Tibial artery (tissue), 4 donors: ENCODE results near the gene OPRL1.

ENCODE experiments used
- DNase-seq, 2 donors: peaks; one replicate each; pipeline ENCODE4 v3.0.0-alpha.2; 2019
- H3K27ac ChIP-seq, 2 donors: fragments of 200-600 bp; sonication (generic) in 1 of 2; 1 replicate in 1 of 2; 2 replicates in 1 of 2; pipeline ENCODE4 v1.5.1; 2018 to 2019; ENCODE audit warnings: mild to moderate bottlenecking in 1 of 2
- H3K27me3 ChIP-seq, 2 donors: fragments of 200-600 bp; sonication (generic) in 1 of 2; one replicate each; pipeline versions ENCODE4 v1.5.1 to v1.6.0; 2016 to 2019
- H3K36me3 ChIP-seq, 3 donors: fragments of 200-600 bp; sonication (generic) in 2 of 3; one replicate each; pipeline ENCODE4 v1.5.1; 2016 to 2019; ENCODE audit warnings: mild to moderate bottlenecking in 2 of 3
- H3K4me1 ChIP-seq, 4 donors: fragments of 200-600 bp; sonication (generic) in 2 of 4; 1 replicate in 3 of 4; 2 replicates in 1 of 4; pipeline ENCODE4 v1.5.1; 2016 to 2019
- H3K4me3 ChIP-seq, 2 donors: fragments of 200-600 bp; sonication (generic) in 1 of 2; 1 replicate in 1 of 2; 2 replicates in 1 of 2; pipeline ENCODE4 v1.5.1; 2018 to 2019; ENCODE audit warnings: mild to moderate bottlenecking in 2 of 2
- H3K9me3 ChIP-seq, 3 donors: fragments of 200-600 bp; sonication (generic) in 1 of 3; one replicate each; pipeline ENCODE4 v1.5.1; 2016 to 2019
- CTCF ChIP-seq, 2 experiments: fragments of 200-600 bp in 1 of 2; fragments of 450-650 bp in 1 of 2; IDR thresholded peaks; one replicate each; pipeline ENCODE4 v1.5.1; 2017 to 2019; ENCODE audit warnings: antibody characterized with exemption in 2 of 2, mild to moderate bottlenecking in 1 of 2, moderate library complexity in 1 of 2
- intact Hi-C: fragments of 100-400 bp; cut with DNase I; formaldehyde crosslinking; loops from one replicate; pipeline ENCODE4 v1.15.0; 2023; ENCODE audit warnings: low total_unique reads

The OPRL1 gene

GRCh38 chr20:64041040-64041780 is 38.7 kb upstream of the OPRL1 start:
- Histone ChIP-seq H3K4me3 (peak overlapping the region in 1 of 2 donors; percentile 49), H3K27me3 (peaks cover 3 to 96% of the 10 kb centered on the region in 2 donors), H3K9me3 (no peaks in the 10 kb centered on the region), H3K36me3 (no peaks in the 10 kb centered on the region), H3K4me1 (peaks cover 0 to 47% (median 29%) of the 10 kb centered on the region in 4 donors), H3K27ac (no peak overlapping the region)
- intact Hi-C loops = no loop called here
- TF ChIP-seq CTCF (IDR thresholded peaks at IDR 0.05) = no peak
- DNase-seq = no peak

DNA sequence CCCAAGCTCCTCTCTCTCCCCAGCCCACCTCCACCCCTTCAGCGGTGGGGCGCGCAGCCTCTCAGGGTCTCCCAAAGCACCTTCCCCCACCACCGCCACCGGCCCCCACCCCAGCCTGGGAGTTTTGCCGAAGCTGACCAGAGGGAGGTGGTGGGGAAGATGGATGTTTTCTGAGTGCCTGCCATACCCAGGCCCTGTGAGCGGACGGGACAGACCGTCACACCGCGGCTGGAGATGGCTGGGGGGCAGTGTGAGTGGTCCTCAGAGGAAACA is 38.2 kb upstream of the OPRL1 start:
- TF ChIP-seq CTCF (IDR thresholded peaks at IDR 0.05) = no peak
- peak overlapping the region in 1 of 2 donors; percentile 49 for H3K4me3 ChIP-seq
- no peak for DNase-seq
- intact Hi-C loops = no loop called here
- H3K27ac ChIP-seq = no peak overlapping the region
- H3K9me3 ChIP-seq = no peaks in the 10 kb centered on the region
- H3K27me3 ChIP-seq = peaks cover 3 to 96% of the 10 kb centered on the region in 2 donors
- H3K4me1 ChIP-seq = peaks cover 0 to 42% (median 29%) of the 10 kb centered on the region in 4 donors
- no peaks in the 10 kb centered on the region for H3K36me3 ChIP-seq

GRCh38 chr20:64042054-64042781 is 37.7 kb upstream of the OPRL1 start:
- intact Hi-C loops = no loop called here
- Histone ChIP-seq H3K27ac (no peak overlapping the region), H3K36me3 (no peaks in the 10 kb centered on the region), H3K27me3 (peaks cover 3 to 96% of the 10 kb centered on the region in 2 donors), H3K4me3 (peak overlapping the region; percentile 27 to 49), H3K4me1 (peaks cover 0 to 39% (median 29%) of the 10 kb centered on the region in 4 donors), H3K9me3 (no peaks in the 10 kb centered on the region)
- DNase-seq = no peak
- TF ChIP-seq CTCF (IDR thresholded peaks at IDR 0.05) = no peak

DNA sequence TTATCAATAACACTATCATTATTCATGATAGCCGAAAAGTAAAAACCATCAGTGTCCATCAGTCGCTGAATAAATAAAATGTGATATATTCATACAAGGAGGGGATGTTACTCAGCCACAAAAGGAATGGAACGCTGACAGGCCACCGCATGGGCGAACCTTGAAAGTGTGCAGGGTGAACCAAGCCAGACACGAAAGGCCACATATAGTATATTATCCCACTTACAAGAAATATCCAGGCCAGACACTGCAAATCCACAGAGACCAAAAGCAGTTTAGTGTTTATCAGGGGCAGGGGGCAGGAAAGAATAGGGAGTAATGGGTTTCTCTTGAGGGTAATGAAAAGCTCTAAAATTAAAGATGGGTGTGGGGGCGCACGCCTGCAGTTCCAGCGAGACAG is 36.1 kb upstream of the OPRL1 start:
- no peak for DNase-seq
- no peak for TF ChIP-seq CTCF (IDR thresholded peaks at IDR 0.05)
- intact Hi-C loops = no loop called here
- Histone ChIP-seq H3K27ac (no peak overlapping the region), H3K9me3 (no peaks in the 10 kb centered on the region), H3K4me3 (no peak overlapping the region), H3K4me1 (peaks cover 0 to 35% (median 22%) of the 10 kb centered on the region in 4 donors), H3K27me3 (peaks cover 3 to 96% of the 10 kb centered on the region in 2 donors), H3K36me3 (no peaks in the 10 kb centered on the region)

DNA sequence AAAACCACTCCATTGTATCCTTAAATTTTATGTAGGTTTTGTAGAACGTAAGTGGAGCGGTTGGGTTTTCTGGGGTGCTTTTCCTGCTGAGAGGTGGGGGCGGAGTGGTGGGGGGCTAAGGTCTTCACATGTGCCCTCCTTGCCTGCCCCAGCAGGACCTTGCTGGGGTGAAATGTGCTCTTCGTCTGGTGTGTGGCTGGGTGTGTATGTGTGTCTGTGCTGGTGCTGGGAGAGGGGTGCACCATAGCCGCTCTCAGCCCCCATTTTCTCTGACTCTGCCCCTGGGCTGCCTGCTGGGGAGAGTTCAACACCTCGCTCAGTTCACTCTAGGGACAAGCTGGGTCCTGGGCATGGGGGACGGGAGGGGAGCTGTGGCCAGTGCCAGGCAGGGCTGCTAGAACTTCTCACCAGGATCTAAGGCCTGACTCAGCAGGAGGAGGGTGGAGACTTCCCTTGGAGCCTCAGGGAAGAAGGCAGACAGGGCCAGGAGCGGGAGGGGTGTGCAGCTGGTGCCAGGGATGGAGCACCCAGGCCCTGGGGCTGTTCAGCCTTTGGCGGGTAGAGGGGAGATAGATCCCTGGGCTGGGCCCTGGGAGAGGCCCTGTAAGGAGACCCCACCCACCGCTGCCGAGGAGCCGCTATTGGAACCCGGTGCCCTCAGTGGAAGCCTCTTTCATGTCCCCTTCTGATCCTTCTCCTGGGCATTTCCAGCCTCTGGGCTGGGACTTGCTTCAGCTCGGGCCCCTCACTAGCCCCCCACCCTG is 35.2 kb upstream of the OPRL1 start:
- intact Hi-C loops = no loop called here
- no peak for DNase-seq
- H3K9me3 ChIP-seq = no peaks in the 10 kb centered on the region
- H3K27ac ChIP-seq = no peak overlapping the region
- peaks cover 4 to 94% of the 10 kb centered on the region in 2 donors for H3K27me3 ChIP-seq
- peaks cover 0 to 33% (median 22%) of the 10 kb centered on the region in 4 donors for H3K4me1 ChIP-seq
- H3K4me3 ChIP-seq = no peak overlapping the region
- no peaks in the 10 kb centered on the region for H3K36me3 ChIP-seq
- TF ChIP-seq CTCF (IDR thresholded peaks at IDR 0.05) = no peak
